ENCODE data around the gene NPIPA1.
"Not testable (repeated sequence)": the region's sequence is repeated elsewhere in the genome, so short reads cannot be mapped to it uniquely, and the experiment has no call there.

The NPIPA1 gene

GRCh38 chr16:14930246-14930645 is 7.0 kb upstream of the NPIPA1 start:
- DNase-seq (ENCODE audit: low spot score) = not testable (repeated sequence)

GRCh38 chr16:14930971-14931370 is 6.3 kb upstream of the NPIPA1 start:
- not testable (repeated sequence) for DNase-seq (ENCODE audit: low spot score)

GRCh38 chr16:14932581-14933375 is 4.5 kb upstream of the NPIPA1 start:
- DNase-seq (ENCODE audit: low spot score) = not testable (repeated sequence)

GRCh38 chr16:14937994-14938393 is 751 bp downstream of the NPIPA1 start:
- DNase-seq (ENCODE audit: low spot score) = not testable (repeated sequence)

GRCh38 chr16:14942686-14943085 is 5.4 kb downstream of the NPIPA1 start:
- not testable (repeated sequence) for DNase-seq (ENCODE audit: low spot score)

- no peak for DNase-seq (ENCODE audit: low spot score)
These were observed 18.4 kb downstream of the NPIPA1 start for GRCh38 chr16:14955546-14956231.

- DNase-seq (ENCODE audit: low spot score) = no peak
These were observed 20.5 kb downstream of the NPIPA1 start for GRCh38 chr16:14957576-14958322.

- no peak for DNase-seq (ENCODE audit: low spot score)
These were observed 21.0 kb downstream of the NPIPA1 start for GRCh38 chr16:14958323-14958600.

- peak; percentile 45 for DNase-seq (ENCODE audit: low spot score)
These were observed 21.7 kb downstream of the NPIPA1 start for GRCh38 chr16:14958970-14959369.

- no peak for DNase-seq (ENCODE audit: low spot score)
These were observed 24.4 kb downstream of the NPIPA1 start for GRCh38 chr16:14961405-14962186.

GRCh38 chr16:14963281-14964173 is 26.3 kb downstream of the NPIPA1 start:
- no peak for DNase-seq (ENCODE audit: low spot score)

GRCh38 chr16:14965328-14965727 is 28.1 kb downstream of the NPIPA1 start:
- no peak for DNase-seq (ENCODE audit: low spot score)

- DNase-seq (ENCODE audit: low spot score) = not testable (repeated sequence)
These were observed 32.6 kb downstream of the NPIPA1 start for GRCh38 chr16:14969795-14970194.

- DNase-seq (ENCODE audit: low spot score) = not testable (repeated sequence)
These were observed 34.5 kb downstream of the NPIPA1 start for GRCh38 chr16:14971621-14972228.

- DNase-seq (ENCODE audit: low spot score) = not testable (repeated sequence)
These were observed 36.6 kb downstream of the NPIPA1 start for GRCh38 chr16:14973785-14974322.

GRCh38 chr16:14974331-14974655 is 37.0 kb downstream of the NPIPA1 start:
- not testable (repeated sequence) for DNase-seq (ENCODE audit: low spot score)

- DNase-seq (ENCODE audit: low spot score) = peak; percentile 83
These were observed 37.6 kb downstream of the NPIPA1 start, which contains the start of gene PDXDC1 for GRCh38 chr16:14974656-14975417. TSS of gene PDXDC1 (plus strand) at chr16:14975026. CDS start at chr16:14975200, 174 bp downstream.

- peak; percentile 41 for DNase-seq (ENCODE audit: low spot score)
These were observed 38.4 kb downstream of the NPIPA1 start for GRCh38 chr16:14975418-14976194.
